RWPE2 (cell line): ENCODE measurements around the gene DUSP11.
"Not testable (repeated sequence)": the region's sequence is repeated elsewhere in the genome, so short reads cannot be mapped to it uniquely, and the experiment has no call there.

Source experiments
- ATAC-seq: fragments of 200-7000 bp; cut with Tn5 transposase; 3 replicates; pipeline ENCODE4 v1.9.1; 2021; ENCODE audit warnings: low read depth
- DNase-seq: peaks from one replicate; pipeline ENCODE4 v3.0.0-alpha.2; 2020; ENCODE audit warnings: low spot score
- H3K27ac ChIP-seq: fragments of 450-650 bp; 2 replicates; pipeline ENCODE4 v1.5.1; 2017; ENCODE audit warnings: mild to moderate bottlenecking; ENCODE audit not compliant: poor library complexity, severe bottlenecking
- H3K27me3 ChIP-seq: fragments of 250-450 bp; sonication (Bioruptor Pico); 2 replicates; pipeline ENCODE4 v1.5.1; 2021; ENCODE audit warnings: mild to moderate bottlenecking, moderate library complexity; ENCODE audit not compliant: insufficient read depth, poor library complexity, severe bottlenecking
- H3K36me3 ChIP-seq: fragments of 250-450 bp; sonication (Bioruptor Pico); 2 replicates; pipeline ENCODE4 v1.5.1; 2020; ENCODE audit warnings: low read depth, mild to moderate bottlenecking, moderate library complexity
- H3K4me1 ChIP-seq: fragments of 250-450 bp; sonication (Bioruptor Pico); 2 replicates; pipeline ENCODE4 v1.5.1; 2021; ENCODE audit warnings: mild to moderate bottlenecking, moderate library complexity; ENCODE audit not compliant: insufficient read depth, poor library complexity, severe bottlenecking
- H3K4me3 ChIP-seq: fragments of 250-450 bp; sonication (Bioruptor Pico); 2 replicates; pipeline ENCODE4 v1.5.1; 2021; ENCODE audit warnings: mild to moderate bottlenecking, moderate library complexity; ENCODE audit not compliant: severe bottlenecking
- H3K9me3 ChIP-seq: fragments of 250-450 bp; sonication (Bioruptor Pico); 2 replicates; pipeline ENCODE4 v1.5.1; 2021; ENCODE audit warnings: mild to moderate bottlenecking, moderate library complexity; ENCODE audit not compliant: severe bottlenecking
- TF ChIP-seq, protein P1 (sequence below): fragments of 450-650 bp; IDR thresholded peaks from one replicate; pipeline ENCODE4 v1.5.1; 2017; ENCODE audit warnings: mild to moderate bottlenecking, moderate library complexity; ENCODE audit not compliant: poor library complexity, severe bottlenecking

The DUSP11 gene

DNA sequence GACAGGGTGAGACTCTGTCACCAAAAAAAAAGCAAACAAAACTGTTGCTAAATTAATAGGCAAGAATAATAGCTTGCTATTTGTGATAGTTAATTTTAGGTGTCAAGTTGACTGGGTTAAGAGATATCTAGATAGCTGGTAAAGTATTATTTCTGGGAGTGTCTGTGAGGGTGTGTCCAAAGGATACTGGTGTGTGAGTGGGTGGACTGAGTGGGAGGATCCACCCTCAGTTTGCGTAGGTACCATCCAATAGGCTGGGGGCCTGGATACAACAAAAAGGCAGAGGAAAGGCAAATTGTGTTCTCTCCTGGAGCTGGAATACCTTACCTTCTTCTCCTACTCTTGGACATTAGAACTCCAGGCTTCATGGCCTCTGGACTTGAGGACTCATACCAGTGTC, 15.0 kb downstream of the DUSP11 start:
- Histone ChIP-seq H3K4me1 (no peaks in the 10 kb centered on the region), H3K27ac (no peak overlapping the region), H3K27me3 (no peaks in the 10 kb centered on the region), H3K4me3 (no peak overlapping the region), H3K36me3 (peaks cover 96% of the 10 kb centered on the region), H3K9me3 (no peaks in the 10 kb centered on the region)
- ATAC-seq (no peak), DNase-seq (no peak)
- TF ChIP-seq, protein P1, sequence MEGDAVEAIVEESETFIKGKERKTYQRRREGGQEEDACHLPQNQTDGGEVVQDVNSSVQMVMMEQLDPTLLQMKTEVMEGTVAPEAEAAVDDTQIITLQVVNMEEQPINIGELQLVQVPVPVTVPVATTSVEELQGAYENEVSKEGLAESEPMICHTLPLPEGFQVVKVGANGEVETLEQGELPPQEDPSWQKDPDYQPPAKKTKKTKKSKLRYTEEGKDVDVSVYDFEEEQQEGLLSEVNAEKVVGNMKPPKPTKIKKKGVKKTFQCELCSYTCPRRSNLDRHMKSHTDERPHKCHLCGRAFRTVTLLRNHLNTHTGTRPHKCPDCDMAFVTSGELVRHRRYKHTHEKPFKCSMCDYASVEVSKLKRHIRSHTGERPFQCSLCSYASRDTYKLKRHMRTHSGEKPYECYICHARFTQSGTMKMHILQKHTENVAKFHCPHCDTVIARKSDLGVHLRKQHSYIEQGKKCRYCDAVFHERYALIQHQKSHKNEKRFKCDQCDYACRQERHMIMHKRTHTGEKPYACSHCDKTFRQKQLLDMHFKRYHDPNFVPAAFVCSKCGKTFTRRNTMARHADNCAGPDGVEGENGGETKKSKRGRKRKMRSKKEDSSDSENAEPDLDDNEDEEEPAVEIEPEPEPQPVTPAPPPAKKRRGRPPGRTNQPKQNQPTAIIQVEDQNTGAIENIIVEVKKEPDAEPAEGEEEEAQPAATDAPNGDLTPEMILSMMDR, result no peak

DNA sequence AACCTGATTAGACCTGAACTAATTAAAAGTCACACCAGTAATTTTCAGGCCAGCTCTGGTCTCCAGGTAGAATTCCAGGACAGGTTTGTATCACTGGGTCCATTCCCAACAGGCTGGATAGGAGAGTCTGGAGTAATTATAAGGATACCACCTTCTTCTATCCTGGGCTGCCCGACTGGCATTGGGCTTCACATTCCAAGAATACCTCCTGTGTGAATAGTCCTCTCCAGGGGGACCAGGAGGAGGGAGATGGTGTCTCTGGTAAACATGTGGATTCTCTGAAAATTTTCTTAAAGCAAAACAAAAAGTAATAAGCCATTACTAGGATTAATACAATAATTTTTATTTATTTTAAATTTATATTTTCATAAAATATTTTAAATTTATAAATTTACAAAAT, 17.3 kb downstream of the DUSP11 start:
- ATAC-seq (no peak), DNase-seq (no peak)
- Histone ChIP-seq H3K27ac (no peak overlapping the region), H3K4me3 (no peak overlapping the region), H3K9me3 (no peaks in the 10 kb centered on the region), H3K27me3 (no peaks in the 10 kb centered on the region), H3K4me1 (no peaks in the 10 kb centered on the region), H3K36me3 (peaks cover 93% of the 10 kb centered on the region)
- TF ChIP-seq, protein P1, result no peak

DNA sequence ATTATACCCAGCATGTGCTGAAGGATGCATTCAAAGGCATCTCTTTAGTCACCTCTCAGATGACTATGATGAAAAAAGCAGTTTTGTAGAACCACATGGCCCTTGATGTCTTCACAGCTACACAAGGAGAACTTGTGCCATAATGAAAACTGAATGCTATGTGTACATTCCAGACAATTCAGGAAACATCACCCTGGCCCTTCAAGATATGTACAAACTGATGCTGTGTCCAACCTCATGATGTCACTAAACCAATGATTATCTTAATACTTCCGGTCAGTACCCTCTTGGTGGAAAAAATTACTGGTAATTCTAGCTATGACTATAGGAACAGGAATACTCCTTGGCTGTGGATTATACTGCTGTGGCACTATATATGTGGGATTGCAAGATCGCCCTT, 20.0 kb downstream of the DUSP11 start:
- Histone ChIP-seq H3K27ac (no peak overlapping the region), H3K9me3 (no peaks in the 10 kb centered on the region), H3K4me3 (no peak overlapping the region), H3K4me1 (no peaks in the 10 kb centered on the region), H3K27me3 (no peaks in the 10 kb centered on the region), H3K36me3 (peaks cover 90% of the 10 kb centered on the region)
- no peak for DNase-seq
- ATAC-seq, result no peak
- TF ChIP-seq, protein P1, result no peak

DNA sequence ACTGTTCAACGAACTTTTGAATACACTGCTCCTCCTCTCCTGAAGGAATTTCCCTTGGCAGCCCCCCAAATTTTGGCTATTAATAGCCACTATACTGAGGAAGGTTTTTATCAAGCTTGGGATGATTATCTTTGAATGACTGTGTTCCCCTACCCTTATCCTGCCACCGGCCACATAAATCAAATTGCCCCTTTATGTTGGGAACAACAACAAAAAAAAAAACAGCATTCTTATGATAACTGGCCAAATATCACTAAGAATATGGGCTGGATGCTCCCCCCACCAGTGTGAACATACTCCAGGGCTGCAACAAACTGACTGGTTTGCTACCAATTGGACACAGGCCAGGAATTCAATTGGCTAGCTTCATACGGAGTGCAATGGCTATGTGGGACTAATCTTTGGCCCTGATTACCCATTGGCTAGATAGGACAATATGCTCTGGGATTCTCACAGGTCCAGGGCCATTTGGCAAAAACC, 20.6 kb downstream of the DUSP11 start:
- no peaks in the 10 kb centered on the region for H3K4me1 ChIP-seq
- ATAC-seq (no peak), DNase-seq (no peak)
- TF ChIP-seq, protein P1, result no peak
- no peaks in the 10 kb centered on the region for H3K9me3 ChIP-seq
- H3K27me3 ChIP-seq, result no peaks in the 10 kb centered on the region
- H3K36me3 ChIP-seq, result peaks cover 90% of the 10 kb centered on the region
- no peak overlapping the region for H3K4me3 ChIP-seq
- no peak overlapping the region for H3K27ac ChIP-seq

DNA sequence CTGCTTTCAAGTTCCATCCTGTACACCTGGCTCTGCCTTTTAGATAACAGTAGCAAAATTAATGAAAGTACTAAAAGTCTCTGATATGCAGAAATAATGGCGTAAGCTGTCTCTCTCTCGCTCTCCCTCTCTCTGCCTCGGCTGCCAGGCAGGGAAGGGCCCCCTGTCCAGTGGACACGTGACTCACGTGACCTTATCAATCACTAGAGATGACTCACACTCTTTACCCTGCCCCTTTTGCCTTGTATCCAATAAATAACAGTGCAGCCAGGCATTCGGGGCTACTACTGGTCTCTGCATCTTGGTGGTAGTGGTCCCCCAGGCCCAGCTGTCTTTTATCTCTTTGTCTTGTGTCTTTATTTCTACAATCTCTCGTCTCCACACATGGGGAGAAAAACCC, 25.6 kb downstream of the DUSP11 start:
- H3K27ac ChIP-seq, H3K4me3 ChIP-seq, DNase-seq, H3K4me1 ChIP-seq, H3K9me3 ChIP-seq, H3K27me3 ChIP-seq, ATAC-seq: not testable (repeated sequence)
- H3K36me3 ChIP-seq, result peaks cover 87% of the 10 kb centered on the region
